DMS153 treated with DMSO at 0.1 percent for 48 hours (cell line): ENCODE data around the gene MYH11.

ENCODE experiments used
- DNase-seq: peaks from one replicate; lab custom pipeline; 2025; ENCODE audit not compliant: unreplicated experiment; lab: John Stamatoyannopoulos, UW

The MYH11 gene

GRCh38 chr16:15856901-15857698 is at the start of gene MYH11:
TSS of gene MYH11 (minus strand) at chr16:15857028. CDS start at chr16:15838252, 18,776 bp downstream.
- no peak for DNase-seq

- DNase-seq = no peak
These were observed 49.6 kb upstream of the MYH11 start for GRCh38 chr16:15906439-15906838.

DNA sequence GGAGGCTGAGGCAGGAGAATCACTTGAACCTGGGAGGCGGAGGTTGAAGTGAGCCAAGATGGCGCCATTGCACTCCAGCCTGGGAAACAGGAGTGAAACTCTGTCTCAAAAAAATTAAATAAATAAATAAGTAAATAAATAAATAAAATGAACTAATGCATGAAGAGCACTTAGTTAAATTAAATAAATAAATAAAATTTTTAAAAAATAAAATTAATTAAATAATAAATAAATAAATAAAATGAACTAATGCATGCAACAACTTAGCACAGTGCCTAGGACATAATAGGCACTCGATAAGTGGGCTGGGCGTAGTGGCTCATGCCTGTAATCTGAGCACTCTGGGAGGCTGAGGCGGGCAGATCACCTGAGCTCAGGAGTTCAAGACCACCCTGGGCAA is 47.1 kb upstream of the MYH11 start:
- DNase-seq = no peak

- no peak for DNase-seq
These were observed 44.2 kb upstream of the MYH11 start for GRCh38 chr16:15900901-15901500.

DNA sequence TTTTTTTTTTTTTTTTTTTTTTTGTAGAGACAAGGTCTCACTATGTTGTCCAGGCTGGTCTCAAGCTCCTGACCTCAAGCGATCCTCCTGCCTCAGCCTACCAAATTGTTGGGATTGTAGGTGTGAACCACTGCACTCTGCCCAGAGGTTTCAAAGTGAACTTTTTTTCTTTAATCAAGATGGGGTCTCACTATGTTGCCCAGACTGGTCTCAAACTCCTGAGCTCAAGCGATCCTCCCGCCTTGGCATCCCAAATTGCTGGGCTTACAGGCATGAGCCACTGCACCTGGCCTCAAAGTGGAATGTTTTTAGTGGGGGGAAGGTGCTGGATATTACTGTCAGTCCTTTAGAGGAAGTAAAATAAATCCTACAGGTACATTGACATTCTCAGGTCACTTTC is 43.5 kb upstream of the MYH11 start:
- no peak for DNase-seq

DNA sequence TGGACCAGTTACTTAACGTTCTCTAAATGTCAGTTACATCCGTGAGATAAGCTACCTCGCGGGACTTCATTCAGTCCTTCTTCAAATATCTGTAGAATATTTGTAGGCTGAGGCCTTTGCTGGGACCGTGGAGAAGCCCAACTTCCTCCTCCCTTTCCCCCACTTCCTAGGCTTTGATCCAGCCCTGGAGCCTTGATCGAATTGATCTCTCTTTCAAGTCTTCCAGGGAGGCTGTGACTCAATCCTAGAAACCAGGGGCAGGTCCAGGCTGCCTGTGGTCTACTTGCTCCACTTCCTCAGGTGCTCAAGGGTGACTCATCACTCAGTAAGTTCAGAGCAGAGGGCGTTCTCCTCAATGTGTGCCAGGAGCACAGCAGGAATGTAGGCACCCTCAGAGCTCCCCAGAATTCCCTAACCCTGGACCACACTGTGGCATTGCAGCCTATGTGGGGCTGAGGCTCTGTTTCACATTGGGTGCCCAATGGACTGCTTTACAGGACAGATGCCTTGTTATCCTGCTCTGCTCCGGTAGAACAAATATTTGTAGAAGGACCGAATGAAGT is 42.8 kb upstream of the MYH11 start:
- no peak for DNase-seq

GRCh38 chr16:15898654-15899053 is 41.8 kb upstream of the MYH11 start:
- DNase-seq = no peak

GRCh38 chr16:15897834-15898254 is 41.0 kb upstream of the MYH11 start:
- no peak for DNase-seq

- DNase-seq = no peak
These were observed 40.4 kb upstream of the MYH11 start for GRCh38 chr16:15897121-15897780.

DNA sequence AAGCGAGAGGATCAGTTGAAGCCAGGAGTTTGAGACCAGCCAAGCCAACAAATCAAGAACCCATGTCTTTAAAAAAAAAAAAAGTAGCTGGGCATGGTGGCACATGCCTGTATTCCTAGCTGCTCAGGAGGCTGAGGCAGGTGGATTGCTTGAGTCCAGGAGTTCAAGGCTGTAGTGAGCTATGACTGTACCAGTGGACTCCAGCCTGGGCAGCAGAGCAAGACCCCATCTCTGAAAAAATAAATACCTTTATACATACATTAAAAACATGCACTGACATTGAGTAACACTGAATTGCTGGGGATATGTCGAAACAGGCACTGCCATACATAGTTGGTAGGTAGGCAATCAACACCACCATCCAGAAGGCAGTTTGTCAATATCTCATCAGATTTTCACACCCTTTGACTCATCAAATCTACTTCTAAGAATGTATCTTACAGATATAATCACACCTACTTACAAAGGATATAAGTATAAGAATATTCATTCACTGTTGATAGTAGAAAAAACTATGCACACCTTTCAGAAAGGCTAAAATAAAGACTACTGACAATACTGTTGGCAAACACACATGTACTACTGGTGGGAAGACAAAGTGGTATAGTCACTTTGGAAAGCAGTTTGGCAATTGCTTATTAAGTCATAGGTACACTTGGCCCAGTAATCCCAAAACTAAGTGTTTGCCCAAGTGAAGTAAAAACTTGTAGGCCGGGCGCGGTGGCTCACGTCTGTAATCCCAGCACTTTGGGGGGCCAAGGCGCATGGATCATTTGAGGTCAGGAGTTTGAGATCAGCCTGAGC is 37.9 kb upstream of the MYH11 start:
- no peak for DNase-seq

DNA sequence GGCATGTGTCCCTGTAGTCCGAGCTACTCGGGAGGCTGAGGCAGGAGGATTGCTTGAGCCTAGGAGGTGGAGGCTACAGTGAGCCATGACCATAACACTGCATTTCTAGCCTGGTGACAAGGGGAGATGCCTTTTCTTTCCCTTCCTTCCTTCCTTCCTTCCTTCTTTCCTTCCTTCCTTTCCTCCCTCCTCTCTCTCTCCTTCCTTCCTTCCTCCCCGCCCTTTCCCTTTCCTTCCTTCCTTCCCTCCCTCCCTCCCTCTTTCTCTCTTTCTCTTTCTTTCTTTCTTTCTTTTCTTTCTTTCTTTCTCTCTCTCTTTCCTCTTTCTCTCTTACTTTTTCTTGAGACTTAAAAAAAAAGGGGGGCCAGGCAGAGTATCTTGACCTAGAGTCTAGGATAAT is 34.7 kb upstream of the MYH11 start:
- DNase-seq = no peak

DNA sequence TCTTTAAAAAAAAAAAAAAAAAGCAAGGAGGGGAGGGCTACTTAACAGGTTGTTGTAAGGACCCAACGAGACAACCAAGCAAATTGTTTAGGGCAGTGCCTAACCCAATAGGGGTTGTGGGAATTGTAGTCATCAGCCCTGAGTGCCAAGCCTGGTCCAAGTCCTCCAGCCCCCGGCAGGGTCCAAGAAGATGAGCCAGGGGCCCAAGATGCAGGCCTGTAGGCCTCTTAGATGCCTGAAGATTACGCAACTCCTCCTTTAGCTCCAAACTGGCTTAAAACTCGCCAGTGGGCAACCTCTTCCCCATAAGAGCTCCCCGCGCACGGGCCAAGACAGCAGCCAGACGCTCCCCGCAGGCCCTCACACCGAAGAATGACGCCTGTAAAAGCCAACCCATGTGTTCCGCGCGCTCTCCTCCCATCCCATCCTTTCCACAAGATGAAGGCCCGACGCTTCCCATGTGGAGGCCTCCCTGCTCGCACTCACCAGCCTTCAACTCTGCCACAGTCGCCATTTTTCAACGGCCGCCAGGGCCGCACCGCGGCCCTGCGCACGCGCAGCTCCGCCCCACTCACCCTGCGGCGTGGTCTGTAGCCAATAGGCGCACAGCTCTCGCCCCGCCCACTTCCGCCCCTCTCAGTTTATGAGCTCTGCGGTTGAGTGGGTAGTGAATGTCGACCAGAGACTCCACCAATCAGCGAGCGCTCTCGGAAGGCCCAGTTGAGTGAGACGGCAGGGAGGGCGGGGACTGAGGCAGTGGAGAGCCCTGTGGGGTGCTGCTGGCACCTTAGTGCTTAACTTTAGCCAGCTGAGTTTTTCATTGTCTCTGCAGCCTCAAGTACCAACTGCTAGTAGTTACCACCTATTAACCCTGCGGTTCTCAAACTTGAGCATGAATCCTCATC is 31.5 kb upstream of the MYH11 start, which contains the start of gene CEP20:
Gene CEP20, minus strand, starts transcription at position 532 of the 905 bp plus-strand sequence. Its CDS starts 18 bp downstream, at position 514.
- peak; percentile 98 for DNase-seq

DNA sequence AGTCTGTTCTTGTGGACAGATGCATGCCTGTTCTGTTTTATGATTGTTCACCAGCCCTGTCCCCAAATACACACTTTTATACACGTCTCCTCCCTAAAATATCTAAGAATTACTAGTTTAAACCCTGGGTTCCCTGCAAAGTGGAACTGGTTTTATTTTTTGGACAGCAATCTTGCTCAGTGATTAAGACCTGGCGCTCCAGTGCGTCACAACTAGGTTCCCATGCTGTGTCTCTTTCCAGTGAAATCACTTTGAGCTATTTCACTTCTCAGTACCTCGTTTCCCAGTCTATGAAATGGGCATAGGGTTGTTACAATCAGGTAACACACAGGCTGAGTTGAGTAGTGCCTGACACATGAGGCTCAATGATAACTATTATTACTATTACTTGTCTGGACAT is 30.5 kb upstream of the MYH11 start:
- no peak for DNase-seq

DNA sequence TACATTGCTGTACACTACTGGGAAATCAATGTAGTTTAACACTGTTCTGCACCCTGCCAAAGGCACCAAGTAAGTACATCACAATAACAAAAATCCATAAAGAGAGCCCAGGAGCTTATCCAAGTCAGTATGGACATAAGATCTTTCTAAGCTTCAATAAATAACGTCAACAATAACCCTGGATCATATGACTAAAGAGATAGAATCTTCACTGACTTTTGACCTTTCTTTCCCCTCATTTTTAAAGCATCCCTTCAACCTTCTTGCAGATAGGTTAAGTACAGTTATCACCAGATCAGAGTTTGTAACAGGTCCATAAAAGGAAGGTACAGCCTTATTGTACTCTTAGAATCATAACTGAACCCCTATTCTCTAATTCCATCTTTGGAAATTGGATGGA is 29.2 kb upstream of the MYH11 start:
- DNase-seq = no peak

GRCh38 chr16:15885560-15886001 is 28.8 kb upstream of the MYH11 start:
- DNase-seq = no peak

DNA sequence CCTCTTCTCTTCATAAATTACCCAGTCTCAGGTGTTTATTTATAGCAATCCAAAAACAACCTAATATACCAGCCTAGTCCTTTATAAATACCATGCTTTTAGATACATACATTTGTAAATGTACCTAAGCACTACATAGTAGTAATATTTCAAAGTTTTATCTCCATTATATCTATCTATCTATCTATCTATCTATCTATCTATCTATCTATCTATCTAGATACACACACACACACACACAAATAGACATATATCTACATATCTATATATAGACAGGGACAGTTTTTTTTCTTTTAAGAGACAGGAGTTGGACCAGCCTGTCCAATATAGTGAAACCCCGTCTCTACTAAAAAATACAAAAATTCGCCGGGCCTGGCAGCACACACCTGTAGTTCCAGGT is 25.7 kb upstream of the MYH11 start:
- DNase-seq = no peak

- DNase-seq = no peak
These were observed 25.1 kb upstream of the MYH11 start for GRCh38 chr16:15881794-15882379.

DNA sequence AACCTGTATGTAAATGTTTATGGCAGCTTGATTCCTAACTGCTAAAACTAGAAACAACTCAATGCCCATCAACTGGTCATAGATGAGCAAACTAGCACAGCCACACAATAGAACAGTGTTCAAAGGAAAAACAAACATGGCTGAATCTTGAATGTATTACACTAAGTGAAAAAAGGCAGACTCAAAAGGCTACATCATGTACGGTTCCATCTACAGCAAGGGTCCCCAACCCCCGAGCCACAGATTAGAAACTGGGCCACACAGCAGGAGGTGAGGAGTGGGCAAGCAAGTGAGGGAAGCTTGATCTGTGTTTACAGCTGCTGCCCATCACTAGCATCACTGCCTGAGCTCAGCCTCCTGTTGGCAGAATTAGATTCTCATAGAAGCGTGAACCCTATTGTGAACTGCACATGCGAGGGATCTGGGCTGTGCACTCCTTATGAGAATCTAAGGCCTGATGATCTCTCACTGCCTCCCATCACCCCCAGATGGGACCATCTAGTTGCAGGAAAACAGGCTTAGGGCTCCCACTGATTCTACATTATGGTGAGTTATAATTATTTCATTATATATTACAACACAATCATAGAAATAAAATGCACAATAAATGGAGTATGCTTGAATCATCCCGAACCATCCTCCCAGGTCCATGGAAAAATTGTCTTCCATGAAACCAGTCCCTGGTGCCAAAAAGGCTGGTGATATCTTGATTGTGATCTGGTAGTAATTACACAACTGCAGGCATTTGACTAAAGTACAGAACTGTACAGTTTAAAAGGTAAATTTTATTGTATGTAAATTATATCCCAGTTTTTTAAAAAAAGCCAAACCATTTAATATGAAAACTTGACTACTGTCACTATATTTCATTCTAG is 23.8 kb upstream of the MYH11 start:
- no peak for DNase-seq
